GM21619 (cell line): ENCODE data around the gene IGSF3.
"Not testable (repeated sequence)": the region's sequence is repeated elsewhere in the genome, so short reads cannot be mapped to it uniquely, and the experiment has no call there.

Experiments
- ATAC-seq: cut with Tn5 transposase; IDR thresholded peaks from one replicate; pipeline ENCODE4 v1.9.1; 2021; ENCODE audit not compliant: unreplicated experiment

Gene IGSF3

DNA sequence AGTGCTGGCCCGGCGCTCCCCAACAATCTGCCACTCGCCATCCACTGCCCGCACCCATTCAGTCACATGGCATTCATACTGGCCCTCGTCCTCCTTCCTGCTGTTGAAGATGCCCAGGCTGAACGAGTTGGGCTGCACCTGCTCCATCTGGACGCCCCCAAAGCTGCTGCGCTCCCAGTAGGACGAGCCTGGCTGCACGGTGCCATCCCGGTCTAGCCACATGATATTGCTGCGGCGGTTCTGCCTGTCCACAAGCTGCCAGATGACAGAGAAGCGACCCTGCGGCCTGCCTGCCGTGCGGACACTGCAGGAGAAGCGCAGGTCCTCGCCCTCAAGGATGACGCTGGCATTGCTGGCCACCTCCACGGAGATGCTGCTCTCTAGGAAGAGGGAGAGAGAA is 63.9 kb downstream of the IGSF3 start:
- not testable (repeated sequence) for ATAC-seq

- ATAC-seq = not testable (repeated sequence)
These were observed 68.2 kb downstream of the IGSF3 start for GRCh38 chr1:116599369-116599768.

- not testable (repeated sequence) for ATAC-seq
These were observed 69.0 kb downstream of the IGSF3 start for GRCh38 chr1:116598420-116599036.

DNA sequence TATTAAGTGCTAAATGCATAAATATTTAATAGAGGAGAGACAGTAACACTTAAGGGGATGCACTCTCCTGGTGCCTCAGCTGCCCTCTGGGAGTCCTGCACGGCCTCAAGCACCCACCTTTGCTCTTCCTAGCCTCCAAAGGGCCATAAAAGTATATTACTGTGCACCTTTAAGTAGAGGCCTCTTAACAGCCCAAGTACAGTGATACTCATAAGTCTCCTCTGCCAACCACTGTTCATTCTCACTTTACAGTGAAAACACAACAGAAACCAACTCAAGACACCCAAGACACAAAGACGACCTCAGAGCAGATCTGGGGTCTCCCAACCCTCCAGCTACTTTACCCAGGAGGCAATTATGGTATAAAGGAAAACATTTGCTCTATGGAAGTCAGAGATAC is 70.1 kb downstream of the IGSF3 start:
- ATAC-seq = peak; percentile 73

DNA sequence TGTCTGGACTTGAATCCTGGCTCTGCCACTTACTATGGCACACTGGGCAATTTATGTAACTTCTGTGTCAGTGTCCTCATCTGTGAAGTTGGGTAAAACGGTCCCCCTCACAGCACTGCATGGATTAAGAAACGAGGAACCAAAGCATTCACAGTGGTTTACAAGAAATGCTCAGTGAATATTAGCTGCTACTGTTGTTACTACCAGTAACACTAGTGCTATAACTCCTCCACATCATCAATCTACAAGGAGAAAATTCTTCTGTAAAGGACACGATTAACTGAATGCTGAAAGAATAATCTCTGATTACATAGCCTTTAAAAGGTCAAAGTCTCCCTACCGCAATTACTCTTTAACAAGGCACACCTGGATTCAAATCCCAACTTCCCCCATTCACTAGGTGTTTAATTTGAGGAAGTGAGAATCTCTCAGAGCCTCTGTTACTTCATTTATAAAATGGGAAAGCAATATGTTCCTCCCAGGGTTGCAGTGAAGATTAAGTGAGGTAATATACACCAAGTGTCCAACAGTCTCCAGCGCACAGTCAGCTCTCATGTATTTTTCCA is 70.7 kb downstream of the IGSF3 start:
- ATAC-seq = not testable (repeated sequence)

- peak; percentile 47 for ATAC-seq
These were observed 71.4 kb downstream of the IGSF3 start for GRCh38 chr1:116595946-116596741.

- ATAC-seq = not testable (repeated sequence)
These were observed 72.3 kb downstream of the IGSF3 start for GRCh38 chr1:116595065-116595840.

GRCh38 chr1:116593977-116594376 is 73.6 kb downstream of the IGSF3 start:
- ATAC-seq = not testable (repeated sequence)

DNA sequence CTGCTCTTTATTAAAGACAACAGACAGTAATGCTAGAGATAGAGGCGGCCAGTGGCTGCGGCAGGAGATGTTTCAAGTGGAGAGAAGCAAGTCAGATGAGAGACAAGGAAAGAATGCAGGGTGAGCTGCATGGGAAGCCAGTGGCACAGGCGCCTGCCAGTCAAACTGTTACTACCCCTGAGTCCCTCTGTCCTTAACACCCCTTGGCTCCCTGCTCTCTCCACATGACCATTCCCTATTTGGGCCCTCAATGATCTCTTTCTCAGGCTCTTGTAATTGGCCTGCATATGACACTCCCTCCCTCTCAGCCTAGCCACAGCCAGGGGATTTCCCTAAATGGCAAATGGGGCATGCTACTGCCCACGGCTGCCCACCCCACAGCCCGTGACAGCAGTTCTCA is 74.1 kb downstream of the IGSF3 start:
- not testable (repeated sequence) for ATAC-seq

DNA sequence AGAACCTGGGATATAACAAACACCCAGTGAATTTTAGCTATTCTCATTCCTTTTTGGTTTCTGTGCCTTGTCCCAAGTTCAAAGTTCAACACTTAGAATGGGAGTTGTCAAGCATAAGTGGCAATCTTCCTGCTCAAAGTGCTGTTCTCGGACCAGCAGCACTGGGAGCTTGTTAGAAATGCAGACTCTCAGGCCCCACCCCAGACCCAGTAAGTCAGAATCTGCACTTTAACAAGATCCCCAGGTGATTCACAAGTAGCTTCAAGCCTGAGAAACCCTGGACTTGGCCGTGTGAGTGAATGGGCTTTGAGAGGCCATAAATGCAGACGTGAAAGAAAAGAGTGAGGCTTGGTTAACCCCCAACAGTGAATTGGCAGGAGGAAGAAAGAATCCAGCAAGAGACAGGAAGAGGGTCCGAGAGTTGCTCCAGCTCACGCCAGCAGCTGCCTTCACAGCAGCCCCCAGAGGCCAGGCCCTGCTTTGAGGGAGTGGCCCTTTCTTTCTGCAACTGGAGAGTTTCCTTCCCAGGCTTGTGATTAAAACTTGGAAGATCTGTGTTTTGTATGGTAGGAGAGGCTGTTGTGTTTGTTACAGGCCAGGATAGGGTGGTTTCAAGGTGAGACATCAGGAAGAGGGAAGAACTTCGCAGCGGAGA is 75.5 kb downstream of the IGSF3 start:
- not testable (repeated sequence) for ATAC-seq

GRCh38 chr1:116591006-116591950 is 76.3 kb downstream of the IGSF3 start:
- not testable (repeated sequence) for ATAC-seq

DNA sequence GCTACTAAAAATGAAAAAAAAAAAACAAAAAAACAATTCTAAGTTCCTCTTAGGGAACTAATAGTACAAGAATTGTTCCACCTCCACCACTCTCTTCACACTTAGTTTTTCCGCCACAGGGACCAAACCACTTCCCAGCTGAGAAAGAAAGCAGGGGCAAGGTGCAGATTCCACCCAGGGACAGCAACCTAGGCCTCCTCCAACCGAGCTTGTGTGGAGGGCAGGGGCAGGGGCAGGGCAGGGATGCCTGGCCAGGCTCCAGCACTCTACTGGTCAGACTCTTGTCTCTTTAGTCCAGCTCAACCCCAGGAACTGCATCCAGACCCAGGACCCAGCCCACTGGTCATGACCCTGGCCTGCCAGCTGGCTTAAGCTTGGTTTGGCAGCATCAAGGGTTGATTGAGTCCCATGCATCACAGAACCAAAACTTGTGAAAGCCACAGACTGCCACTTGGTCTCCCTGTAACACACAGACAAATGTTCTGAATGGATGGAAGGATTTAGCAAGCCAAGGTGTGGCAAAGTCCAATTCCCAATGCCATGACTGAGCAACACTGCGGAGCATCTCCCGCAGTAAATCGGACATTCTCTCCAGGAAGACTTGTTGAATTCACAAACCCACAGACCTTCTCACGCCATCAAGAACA is 77.1 kb downstream of the IGSF3 start:
- not testable (repeated sequence) for ATAC-seq

- not testable (repeated sequence) for ATAC-seq
These were observed 78.3 kb downstream of the IGSF3 start for GRCh38 chr1:116589101-116589735.

DNA sequence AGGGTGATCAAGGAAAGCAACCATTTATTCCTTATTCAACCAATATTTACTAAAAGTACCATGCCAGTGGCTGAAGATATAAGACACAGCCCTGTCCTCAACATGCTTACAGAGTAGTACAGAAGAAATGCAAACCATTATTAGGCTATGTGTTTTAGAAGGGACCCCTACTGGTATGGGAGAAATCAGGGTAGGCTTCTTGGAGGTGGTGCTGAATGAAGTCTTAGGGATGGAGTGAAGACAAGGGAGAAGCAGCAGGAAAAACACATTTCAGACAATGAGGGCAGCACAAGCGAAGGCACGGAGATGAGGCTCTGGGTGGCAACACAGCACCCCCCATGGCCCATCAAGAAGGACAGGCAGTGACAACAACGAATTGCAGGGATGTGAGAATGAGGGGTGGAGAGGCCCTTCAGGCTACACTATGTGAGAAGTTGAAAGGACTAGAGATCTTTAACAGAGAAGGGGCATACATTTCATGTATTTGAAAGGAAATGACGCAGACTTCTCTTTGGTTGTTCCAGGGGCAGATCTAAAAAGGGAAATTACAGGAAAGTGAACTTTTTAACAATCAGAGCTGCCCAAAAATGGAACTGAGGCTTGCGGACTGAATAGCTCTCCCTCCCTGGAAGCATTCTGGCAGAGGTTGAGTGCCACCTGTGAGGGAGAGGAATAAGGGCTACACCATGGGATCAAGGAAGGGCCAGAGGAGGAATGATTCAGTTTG is 79.9 kb downstream of the IGSF3 start:
- ATAC-seq = no peak

DNA sequence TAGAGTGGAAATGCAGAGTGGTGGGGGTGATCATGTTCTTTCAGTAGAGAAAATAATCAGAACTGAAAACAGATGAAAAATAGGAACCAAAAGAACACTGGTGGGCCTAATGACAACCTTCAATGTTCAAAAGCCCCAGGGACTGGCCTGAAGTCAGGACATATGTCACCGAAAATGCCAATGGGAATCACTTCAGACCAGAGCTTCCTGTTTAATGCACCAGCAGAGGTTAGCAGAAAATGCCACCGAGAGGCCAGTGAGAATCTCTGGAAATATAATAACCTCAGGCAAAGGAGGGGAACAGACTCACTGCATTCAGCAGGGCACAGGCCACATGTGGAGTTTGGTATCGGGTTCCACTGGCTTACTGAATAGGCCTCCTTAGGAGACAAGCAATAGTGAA is 80.8 kb downstream of the IGSF3 start:
- peak; percentile 50 for ATAC-seq

DNA sequence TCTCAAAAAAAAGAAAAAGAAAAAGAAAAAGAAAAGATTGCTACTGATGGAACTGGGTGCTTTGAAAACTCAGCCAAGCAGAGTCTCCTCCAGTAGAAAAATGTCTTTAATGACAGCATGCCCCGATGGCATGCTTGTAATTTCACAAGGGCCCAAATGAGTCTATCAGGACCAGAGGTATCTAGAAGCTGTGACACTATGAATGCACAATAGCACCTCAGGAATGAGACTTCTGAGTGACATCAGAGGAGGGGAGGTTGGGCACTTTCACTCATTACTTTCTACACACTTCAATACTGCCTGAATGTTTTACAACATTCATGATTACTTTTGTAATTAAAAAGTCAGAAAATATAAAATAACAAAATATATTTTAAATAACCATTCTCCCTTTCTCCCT is 81.6 kb downstream of the IGSF3 start:
- no peak for ATAC-seq

- ATAC-seq = no peak
These were observed 86.1 kb downstream of the IGSF3 start for GRCh38 chr1:116581323-116581885.
